WTC11 (cell line): ENCODE data around the gene FBXL13. TPM values are rescaled to one million over a fixed set of nuclear protein-coding genes. Genes with fewer than 3 reads are reported as not detected.

Experiments used
- ATAC-seq: fragments of 200-7000 bp; cut with Tn5 transposase; 2 replicates; pipeline ENCODE4 v1.10.0; 2021; ENCODE audit warnings: mild to moderate bottlenecking, moderate library complexity
- CTCF ChIA-PET: fragments of 300-600 bp; sonication (Branson Sonifier 250); formaldehyde crosslinking; loops from one replicate; lab custom pipeline; 2021; ENCODE audit warnings: antibody characterized with exemption; lab: Charles Lee
- POLR2A ChIA-PET: fragments of 350-600 bp; sonication (Branson Sonifier 250); formaldehyde crosslinking; loops from one replicate; lab custom pipeline; 2021; ENCODE audit warnings: antibody characterized with exemption; lab: Charles Lee
- DNase-seq: peaks from one replicate; pipeline ENCODE4 v3.0.0; 2021; ENCODE audit warnings: low spot score
- H3K27ac Mint-ChIP-seq: 2 replicates; pipeline ENCODE4 v1.8.0; 2021; ENCODE audit warnings: mixed read lengths
- H3K27me3 Mint-ChIP-seq: 2 replicates; pipeline ENCODE4 v1.8.0; 2021; ENCODE audit warnings: low read depth, mild to moderate bottlenecking, moderate library complexity, mixed read lengths
- H3K36me3 Mint-ChIP-seq: 2 replicates; pipeline ENCODE4 v1.8.0; 2021; ENCODE audit warnings: mixed read lengths
- H3K4me1 Mint-ChIP-seq: 2 replicates; pipeline ENCODE4 v1.8.0; 2022; ENCODE audit warnings: mixed read lengths
- H3K4me3 Mint-ChIP-seq: 2 replicates; pipeline ENCODE4 v1.8.0; 2021; ENCODE audit warnings: mild to moderate bottlenecking, moderate library complexity, mixed read lengths
- H3K9me3 Mint-ChIP-seq: 2 replicates; pipeline ENCODE4 v1.8.0; 2021; ENCODE audit warnings: mixed read lengths
- CREM ChIP-seq: sonication (generic); formaldehyde crosslinking; IDR thresholded peaks from 2 replicates; pipeline ENCODE4 v1.8.1; 2022; ENCODE audit warnings: mild to moderate bottlenecking, missing genetic modification reagents, moderate library complexity
- FOXJ3 ChIP-seq: sonication (generic); formaldehyde crosslinking; IDR thresholded peaks from 2 replicates; pipeline ENCODE4 v1.9.0; 2021; ENCODE audit warnings: missing genetic modification reagents, mild to moderate bottlenecking, borderline replicate concordance
- JAZF1 ChIP-seq: fragments of 250-450 bp; sonication (Bioruptor Pico); IDR thresholded peaks from 2 replicates; pipeline ENCODE4 v1.9.0; 2021; ENCODE audit warnings: moderate library complexity, mild to moderate bottlenecking, inconsistent platforms
- NR2C2 ChIP-seq: sonication (generic); formaldehyde crosslinking; IDR thresholded peaks from 2 replicates; pipeline ENCODE4 v1.8.0; 2022; ENCODE audit warnings: mild to moderate bottlenecking, missing genetic modification reagents
- SMAD3 ChIP-seq: sonication (generic); formaldehyde crosslinking; IDR thresholded peaks from 2 replicates; pipeline ENCODE4 v1.8.0; 2022; ENCODE audit warnings: missing genetic modification reagents, mild to moderate bottlenecking, borderline replicate concordance
- SOX15 ChIP-seq: fragments of 250-450 bp; sonication (Bioruptor Pico); IDR thresholded peaks from 2 replicates; pipeline ENCODE4 v1.9.0; 2021; ENCODE audit warnings: mild to moderate bottlenecking
- ZBTB21 ChIP-seq: sonication (generic); formaldehyde crosslinking; IDR thresholded peaks from 2 replicates; pipeline ENCODE4 v1.8.1; 2023; ENCODE audit warnings: mild to moderate bottlenecking, missing genetic modification reagents, borderline replicate concordance
- total RNA-seq: library from RNA; stranded (reverse); gene quantifications from 3 replicates; pipeline ENCODE4 v1.2.3, GENCODE V29; 2021
- TF ChIP-seq, protein P1 (sequence below): fragments of 250-450 bp; sonication (Bioruptor Pico); IDR thresholded peaks from 2 replicates; pipeline ENCODE4 v1.8.0; 2021; ENCODE audit warnings: mild to moderate bottlenecking
- TF ChIP-seq, protein P2 (sequence below): sonication (generic); formaldehyde crosslinking; IDR thresholded peaks from 2 replicates; pipeline ENCODE4 v1.8.1; 2023; ENCODE audit warnings: mild to moderate bottlenecking, missing genetic modification reagents, moderate library complexity
- TF ChIP-seq, protein P3 (sequence below): fragments of 250-450 bp; sonication (Bioruptor Pico); IDR thresholded peaks from 2 replicates; pipeline ENCODE4 v1.9.0; 2021; ENCODE audit warnings: moderate library complexity, mild to moderate bottlenecking, inconsistent platforms, borderline replicate concordance
- TF ChIP-seq, protein P4 (sequence below): sonication (generic); formaldehyde crosslinking; IDR thresholded peaks from 2 replicates; pipeline ENCODE4 v1.8.0; 2022; ENCODE audit warnings: missing genetic modification reagents
- TF ChIP-seq, protein P5 (sequence below): sonication (generic); formaldehyde crosslinking; IDR thresholded peaks from 2 replicates; pipeline ENCODE4 v1.8.0; 2023; ENCODE audit warnings: missing genetic modification reagents, mild to moderate bottlenecking, borderline replicate concordance
- TF ChIP-seq, protein P6 (sequence below): sonication (generic); formaldehyde crosslinking; IDR thresholded peaks from 2 replicates; pipeline ENCODE4 v1.8.1; 2022; ENCODE audit warnings: mild to moderate bottlenecking, missing genetic modification reagents, moderate library complexity, borderline replicate concordance
- TF ChIP-seq, protein P7 (sequence below): sonication (generic); formaldehyde crosslinking; IDR thresholded peaks from 2 replicates; pipeline ENCODE4 v1.8.1; 2022; ENCODE audit warnings: missing genetic modification reagents, borderline replicate concordance
- TF ChIP-seq, protein P8 (sequence below): sonication (generic); formaldehyde crosslinking; IDR thresholded peaks from 2 replicates; pipeline ENCODE4 v1.8.0; 2022; ENCODE audit warnings: mild to moderate bottlenecking, missing genetic modification reagents

The FBXL13 gene
- total RNA-seq, 1 experiment from 2014 or later = 1.7 TPM

DNA sequence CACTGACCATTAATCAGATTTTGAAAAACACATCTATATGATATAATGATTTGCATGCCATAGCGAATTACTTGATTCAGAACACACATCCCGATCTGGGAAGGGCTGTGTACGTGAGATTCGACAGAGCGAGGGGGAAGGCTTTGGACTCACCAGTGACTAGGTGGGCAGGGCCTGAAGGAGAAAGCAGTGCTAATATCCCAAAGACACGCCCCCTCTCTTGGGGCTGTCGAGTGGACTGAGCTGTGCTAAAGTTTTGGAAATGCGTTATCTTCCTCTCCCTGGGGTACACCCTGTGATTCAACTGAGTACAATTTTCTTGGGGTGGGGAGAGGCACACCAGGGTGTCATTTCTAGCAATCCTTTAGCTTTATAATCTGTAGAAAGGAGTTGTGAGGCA, 160.0 kb downstream of the FBXL13 start (continued):
- TF ChIP-seq, protein P1, sequence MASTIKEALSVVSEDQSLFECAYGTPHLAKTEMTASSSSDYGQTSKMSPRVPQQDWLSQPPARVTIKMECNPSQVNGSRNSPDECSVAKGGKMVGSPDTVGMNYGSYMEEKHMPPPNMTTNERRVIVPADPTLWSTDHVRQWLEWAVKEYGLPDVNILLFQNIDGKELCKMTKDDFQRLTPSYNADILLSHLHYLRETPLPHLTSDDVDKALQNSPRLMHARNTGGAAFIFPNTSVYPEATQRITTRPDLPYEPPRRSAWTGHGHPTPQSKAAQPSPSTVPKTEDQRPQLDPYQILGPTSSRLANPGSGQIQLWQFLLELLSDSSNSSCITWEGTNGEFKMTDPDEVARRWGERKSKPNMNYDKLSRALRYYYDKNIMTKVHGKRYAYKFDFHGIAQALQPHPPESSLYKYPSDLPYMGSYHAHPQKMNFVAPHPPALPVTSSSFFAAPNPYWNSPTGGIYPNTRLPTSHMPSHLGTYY (CRISPR knock-in tag) = no peak
- TF ChIP-seq, protein P2, sequence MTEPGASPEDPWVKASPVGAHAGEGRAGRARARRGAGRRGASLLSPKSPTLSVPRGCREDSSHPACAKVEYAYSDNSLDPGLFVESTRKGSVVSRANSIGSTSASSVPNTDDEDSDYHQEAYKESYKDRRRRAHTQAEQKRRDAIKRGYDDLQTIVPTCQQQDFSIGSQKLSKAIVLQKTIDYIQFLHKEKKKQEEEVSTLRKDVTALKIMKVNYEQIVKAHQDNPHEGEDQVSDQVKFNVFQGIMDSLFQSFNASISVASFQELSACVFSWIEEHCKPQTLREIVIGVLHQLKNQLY (CRISPR knock-in tag) = no peak
- TF ChIP-seq, all 79 proteins: peak for 0

DNA sequence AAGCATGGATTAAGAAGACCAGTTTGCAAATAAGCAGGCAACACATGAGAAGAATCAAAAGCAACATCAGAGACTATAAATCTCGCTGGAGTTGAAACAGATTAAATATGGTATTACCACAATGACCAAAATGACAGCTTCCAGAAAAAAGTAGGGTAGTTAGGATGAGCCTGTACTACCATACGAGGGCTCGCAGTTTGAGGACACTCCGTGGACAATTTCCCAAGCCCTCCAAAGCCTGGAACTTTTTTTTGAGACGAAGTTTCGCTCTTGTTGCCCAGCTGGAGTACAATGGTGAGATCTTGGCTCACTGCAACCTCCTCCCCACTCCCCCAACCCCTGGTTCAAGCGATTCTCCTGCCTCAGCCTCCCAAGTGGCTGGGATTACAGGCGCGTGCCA, 160.8 kb downstream of the FBXL13 start:
- no peak for DNase-seq
- ChIA-PET CTCF (no interaction called here), POLR2A (no interaction called here)
- H3K9me3 Mint-ChIP-seq = no peaks in the 10 kb centered on the region
- TF ChIP-seq SMAD3 (CRISPR knock-in tag) = no peak
- TF ChIP-seq JAZF1 (CRISPR knock-in tag) = no peak
- TF ChIP-seq, protein P3, sequence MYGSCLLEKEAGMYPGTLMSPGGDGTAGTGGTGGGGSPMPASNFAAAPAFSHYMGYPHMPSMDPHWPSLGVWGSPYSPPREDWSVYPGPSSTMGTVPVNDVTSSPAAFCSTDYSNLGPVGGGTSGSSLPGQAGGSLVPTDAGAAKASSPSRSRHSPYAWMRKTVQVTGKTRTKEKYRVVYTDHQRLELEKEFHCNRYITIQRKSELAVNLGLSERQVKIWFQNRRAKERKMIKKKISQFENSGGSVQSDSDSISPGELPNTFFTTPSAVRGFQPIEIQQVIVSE (CRISPR knock-in tag) = no peak
- TF ChIP-seq ZBTB21 = no peak
- peaks cover 45% of the 10 kb centered on the region for H3K4me1 Mint-ChIP-seq
- H3K27ac Mint-ChIP-seq = no peak overlapping the region
- no peak for ATAC-seq
- H3K4me3 Mint-ChIP-seq = no peak overlapping the region
- H3K36me3 Mint-ChIP-seq = no peaks in the 10 kb centered on the region
- H3K27me3 Mint-ChIP-seq = no peaks in the 10 kb centered on the region

DNA sequence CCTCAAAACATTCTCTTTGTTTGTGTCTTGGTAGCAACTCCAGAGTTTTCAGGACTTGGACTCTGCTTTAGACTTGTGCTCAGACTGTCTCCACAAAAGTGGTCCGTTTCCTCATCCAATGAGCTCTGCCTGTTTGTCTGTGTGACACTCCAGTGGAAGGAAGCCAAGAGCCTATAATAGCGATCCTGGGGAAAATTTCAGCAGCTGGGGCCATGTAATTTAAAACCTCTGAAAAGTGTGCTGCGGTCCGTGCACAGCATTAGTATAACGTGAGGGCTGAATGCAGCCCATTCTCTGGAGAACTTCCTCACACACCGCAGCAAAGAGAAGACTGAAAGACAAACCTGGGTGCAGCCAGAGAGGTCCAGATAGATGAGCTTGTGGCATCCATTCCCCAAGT, 161.9 kb downstream of the FBXL13 start, which contains the start of gene LRRC17:
TSS of gene LRRC17 (plus strand) at position 259 of the 400 bp plus-strand sequence. CDS start 20,914 bp downstream, outside the sequence.
- DNase-seq (no peak), ATAC-seq (peak; percentile 46)
- no peaks in the 10 kb centered on the region for H3K36me3 Mint-ChIP-seq
- no peak within 1 kb of the TSS for H3K4me3 Mint-ChIP-seq
- peaks cover 5% of the 10 kb centered on the region for H3K9me3 Mint-ChIP-seq
- peaks cover 44% of the 10 kb centered on the region for H3K4me1 Mint-ChIP-seq
- H3K27me3 Mint-ChIP-seq = no peaks in the 10 kb centered on the region
- POLR2A ChIA-PET = interaction anchor here (0.6 kb wide), 1 partner anchor 62 kb away, joined by 3 read pairs; no protein-coding TSS in a partner anchor
- CTCF ChIA-PET = no interaction called here
- peak within 1 kb of the TSS; percentile 71 for H3K27ac Mint-ChIP-seq
- TF ChIP-seq, protein P4, sequence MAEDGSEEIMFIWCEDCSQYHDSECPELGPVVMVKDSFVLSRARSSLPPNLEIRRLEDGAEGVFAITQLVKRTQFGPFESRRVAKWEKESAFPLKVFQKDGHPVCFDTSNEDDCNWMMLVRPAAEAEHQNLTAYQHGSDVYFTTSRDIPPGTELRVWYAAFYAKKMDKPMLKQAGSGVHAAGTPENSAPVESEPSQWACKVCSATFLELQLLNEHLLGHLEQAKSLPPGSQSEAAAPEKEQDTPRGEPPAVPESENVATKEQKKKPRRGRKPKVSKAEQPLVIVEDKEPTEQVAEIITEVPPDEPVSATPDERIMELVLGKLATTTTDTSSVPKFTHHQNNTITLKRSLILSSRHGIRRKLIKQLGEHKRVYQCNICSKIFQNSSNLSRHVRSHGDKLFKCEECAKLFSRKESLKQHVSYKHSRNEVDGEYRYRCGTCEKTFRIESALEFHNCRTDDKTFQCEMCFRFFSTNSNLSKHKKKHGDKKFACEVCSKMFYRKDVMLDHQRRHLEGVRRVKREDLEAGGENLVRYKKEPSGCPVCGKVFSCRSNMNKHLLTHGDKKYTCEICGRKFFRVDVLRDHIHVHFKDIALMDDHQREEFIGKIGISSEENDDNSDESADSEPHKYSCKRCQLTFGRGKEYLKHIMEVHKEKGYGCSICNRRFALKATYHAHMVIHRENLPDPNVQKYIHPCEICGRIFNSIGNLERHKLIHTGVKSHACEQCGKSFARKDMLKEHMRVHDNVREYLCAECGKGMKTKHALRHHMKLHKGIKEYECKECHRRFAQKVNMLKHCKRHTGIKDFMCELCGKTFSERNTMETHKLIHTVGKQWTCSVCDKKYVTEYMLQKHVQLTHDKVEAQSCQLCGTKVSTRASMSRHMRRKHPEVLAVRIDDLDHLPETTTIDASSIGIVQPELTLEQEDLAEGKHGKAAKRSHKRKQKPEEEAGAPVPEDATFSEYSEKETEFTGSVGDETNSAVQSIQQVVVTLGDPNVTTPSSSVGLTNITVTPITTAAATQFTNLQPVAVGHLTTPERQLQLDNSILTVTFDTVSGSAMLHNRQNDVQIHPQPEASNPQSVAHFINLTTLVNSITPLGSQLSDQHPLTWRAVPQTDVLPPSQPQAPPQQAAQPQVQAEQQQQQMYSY (CRISPR knock-in tag) = no peak
- TF ChIP-seq NR2C2 (CRISPR knock-in tag) (no peak), FOXJ3 (no peak), CREM (CRISPR knock-in tag) (no peak), SOX15 (CRISPR knock-in tag) (no peak)
- TF ChIP-seq, protein P5, sequence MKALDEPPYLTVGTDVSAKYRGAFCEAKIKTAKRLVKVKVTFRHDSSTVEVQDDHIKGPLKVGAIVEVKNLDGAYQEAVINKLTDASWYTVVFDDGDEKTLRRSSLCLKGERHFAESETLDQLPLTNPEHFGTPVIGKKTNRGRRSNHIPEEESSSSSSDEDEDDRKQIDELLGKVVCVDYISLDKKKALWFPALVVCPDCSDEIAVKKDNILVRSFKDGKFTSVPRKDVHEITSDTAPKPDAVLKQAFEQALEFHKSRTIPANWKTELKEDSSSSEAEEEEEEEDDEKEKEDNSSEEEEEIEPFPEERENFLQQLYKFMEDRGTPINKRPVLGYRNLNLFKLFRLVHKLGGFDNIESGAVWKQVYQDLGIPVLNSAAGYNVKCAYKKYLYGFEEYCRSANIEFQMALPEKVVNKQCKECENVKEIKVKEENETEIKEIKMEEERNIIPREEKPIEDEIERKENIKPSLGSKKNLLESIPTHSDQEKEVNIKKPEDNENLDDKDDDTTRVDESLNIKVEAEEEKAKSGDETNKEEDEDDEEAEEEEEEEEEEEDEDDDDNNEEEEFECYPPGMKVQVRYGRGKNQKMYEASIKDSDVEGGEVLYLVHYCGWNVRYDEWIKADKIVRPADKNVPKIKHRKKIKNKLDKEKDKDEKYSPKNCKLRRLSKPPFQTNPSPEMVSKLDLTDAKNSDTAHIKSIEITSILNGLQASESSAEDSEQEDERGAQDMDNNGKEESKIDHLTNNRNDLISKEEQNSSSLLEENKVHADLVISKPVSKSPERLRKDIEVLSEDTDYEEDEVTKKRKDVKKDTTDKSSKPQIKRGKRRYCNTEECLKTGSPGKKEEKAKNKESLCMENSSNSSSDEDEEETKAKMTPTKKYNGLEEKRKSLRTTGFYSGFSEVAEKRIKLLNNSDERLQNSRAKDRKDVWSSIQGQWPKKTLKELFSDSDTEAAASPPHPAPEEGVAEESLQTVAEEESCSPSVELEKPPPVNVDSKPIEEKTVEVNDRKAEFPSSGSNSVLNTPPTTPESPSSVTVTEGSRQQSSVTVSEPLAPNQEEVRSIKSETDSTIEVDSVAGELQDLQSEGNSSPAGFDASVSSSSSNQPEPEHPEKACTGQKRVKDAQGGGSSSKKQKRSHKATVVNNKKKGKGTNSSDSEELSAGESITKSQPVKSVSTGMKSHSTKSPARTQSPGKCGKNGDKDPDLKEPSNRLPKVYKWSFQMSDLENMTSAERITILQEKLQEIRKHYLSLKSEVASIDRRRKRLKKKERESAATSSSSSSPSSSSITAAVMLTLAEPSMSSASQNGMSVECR (CRISPR knock-in tag) = no peak
- TF ChIP-seq, protein P1 (CRISPR knock-in tag) = no peak
- TF ChIP-seq, protein P6, sequence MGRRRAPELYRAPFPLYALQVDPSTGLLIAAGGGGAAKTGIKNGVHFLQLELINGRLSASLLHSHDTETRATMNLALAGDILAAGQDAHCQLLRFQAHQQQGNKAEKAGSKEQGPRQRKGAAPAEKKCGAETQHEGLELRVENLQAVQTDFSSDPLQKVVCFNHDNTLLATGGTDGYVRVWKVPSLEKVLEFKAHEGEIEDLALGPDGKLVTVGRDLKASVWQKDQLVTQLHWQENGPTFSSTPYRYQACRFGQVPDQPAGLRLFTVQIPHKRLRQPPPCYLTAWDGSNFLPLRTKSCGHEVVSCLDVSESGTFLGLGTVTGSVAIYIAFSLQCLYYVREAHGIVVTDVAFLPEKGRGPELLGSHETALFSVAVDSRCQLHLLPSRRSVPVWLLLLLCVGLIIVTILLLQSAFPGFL = no peak
- TF ChIP-seq, protein P7, sequence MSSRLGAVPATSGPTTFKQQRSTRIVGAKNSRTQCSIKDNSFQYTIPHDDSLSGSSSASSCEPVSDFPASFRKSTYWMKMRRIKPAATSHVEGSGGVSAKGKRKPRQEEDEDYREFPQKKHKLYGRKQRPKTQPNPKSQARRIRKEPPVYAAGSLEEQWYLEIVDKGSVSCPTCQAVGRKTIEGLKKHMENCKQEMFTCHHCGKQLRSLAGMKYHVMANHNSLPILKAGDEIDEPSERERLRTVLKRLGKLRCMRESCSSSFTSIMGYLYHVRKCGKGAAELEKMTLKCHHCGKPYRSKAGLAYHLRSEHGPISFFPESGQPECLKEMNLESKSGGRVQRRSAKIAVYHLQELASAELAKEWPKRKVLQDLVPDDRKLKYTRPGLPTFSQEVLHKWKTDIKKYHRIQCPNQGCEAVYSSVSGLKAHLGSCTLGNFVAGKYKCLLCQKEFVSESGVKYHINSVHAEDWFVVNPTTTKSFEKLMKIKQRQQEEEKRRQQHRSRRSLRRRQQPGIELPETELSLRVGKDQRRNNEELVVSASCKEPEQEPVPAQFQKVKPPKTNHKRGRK (CRISPR knock-in tag) = no peak
- TF ChIP-seq, protein P8, sequence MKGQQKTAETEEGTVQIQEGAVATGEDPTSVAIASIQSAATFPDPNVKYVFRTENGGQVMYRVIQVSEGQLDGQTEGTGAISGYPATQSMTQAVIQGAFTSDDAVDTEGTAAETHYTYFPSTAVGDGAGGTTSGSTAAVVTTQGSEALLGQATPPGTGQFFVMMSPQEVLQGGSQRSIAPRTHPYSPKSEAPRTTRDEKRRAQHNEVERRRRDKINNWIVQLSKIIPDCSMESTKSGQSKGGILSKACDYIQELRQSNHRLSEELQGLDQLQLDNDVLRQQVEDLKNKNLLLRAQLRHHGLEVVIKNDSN (CRISPR knock-in tag) = no peak
